Mesenchymal stem cell (in vitro differentiated cells and primary cell): Measurements from ENCODE around the gene NFKBIA.

Experiments
- DNase-seq: peaks from one replicate; pipeline ENCODE4 v3.0.0-alpha.2; 2013
- H2AFZ ChIP-seq: one replicate; pipeline ENCODE4 v1.6.1; 2013; ENCODE audit warnings: low read depth, mild to moderate bottlenecking, control low read depth, inconsistent platforms, low read length, moderate library complexity
- H2AK5ac ChIP-seq: 2 replicates; pipeline ENCODE4 v1.6.1; 2013; ENCODE audit warnings: low read length, moderate library complexity, mild to moderate bottlenecking, inconsistent platforms; ENCODE audit not compliant: severe bottlenecking
- H2BK120ac ChIP-seq: one replicate; pipeline ENCODE4 v1.6.1; 2013; ENCODE audit warnings: low read depth, mild to moderate bottlenecking, inconsistent platforms, low read length, moderate library complexity
- H2BK12ac ChIP-seq, 2 experiments: one replicate each; pipeline ENCODE4 v1.6.1; 2013; ENCODE audit warnings: inconsistent platforms in 2 of 2, low read length in 2 of 2, mild to moderate bottlenecking in 2 of 2, moderate library complexity in 2 of 2, control low read depth in 1 of 2
- H2BK15ac ChIP-seq: one replicate; pipeline ENCODE4 v1.6.1; 2013; ENCODE audit warnings: mild to moderate bottlenecking, low read depth, inconsistent platforms; ENCODE audit not compliant: poor library complexity, severe bottlenecking
- H2BK5ac ChIP-seq: 2 replicates; pipeline ENCODE4 v1.6.1; 2013; ENCODE audit warnings: low read depth, mild to moderate bottlenecking, low read length, control low read depth, inconsistent platforms; ENCODE audit not compliant: poor library complexity, severe bottlenecking
- H3K14ac ChIP-seq, 2 experiments: one replicate each; pipeline ENCODE4 v1.6.1; 2013; ENCODE audit warnings: inconsistent platforms in 2 of 2, low read length in 2 of 2, control low read depth in 1 of 2, mild to moderate bottlenecking in 1 of 2, moderate library complexity in 1 of 2
- H3K18ac ChIP-seq, 2 experiments: one replicate each; pipeline ENCODE4 v1.6.1; 2013; ENCODE audit warnings: inconsistent platforms in 2 of 2, low read length in 2 of 2, control low read depth in 1 of 2, low read depth in 1 of 2, mild to moderate bottlenecking in 1 of 2
- H3K23ac ChIP-seq, 2 experiments: one replicate each; pipeline ENCODE4 v1.6.1; 2013; ENCODE audit warnings: inconsistent platforms in 2 of 2, low read length in 2 of 2, mild to moderate bottlenecking in 2 of 2, moderate library complexity in 2 of 2, control low read depth in 1 of 2
- H3K27ac ChIP-seq: 2 replicates; pipeline ENCODE4 v1.5.1; 2013; ENCODE audit warnings: mild to moderate bottlenecking, moderate library complexity, low read length, control low read depth, inconsistent platforms; ENCODE audit not compliant: poor library complexity, severe bottlenecking
- H3K27me3 ChIP-seq, 2 experiments: 2 replicates each; pipeline versions ENCODE4 v1.6.1 to v1.7.0; 2013; ENCODE audit warnings: low read length in 2 of 2, mild to moderate bottlenecking in 2 of 2, moderate library complexity in 2 of 2, control low read depth in 1 of 2, inconsistent platforms in 1 of 2; ENCODE audit not compliant: control insufficient read depth in 1 of 2, insufficient read depth in 1 of 2
- H3K36me3 ChIP-seq, 2 experiments: 2 replicates each; pipeline versions ENCODE4 v1.6.1 to v1.7.0; 2013; ENCODE audit warnings: low read length in 2 of 2, control low read depth in 1 of 2, inconsistent platforms in 1 of 2, low read depth in 1 of 2, mild to moderate bottlenecking in 1 of 2; ENCODE audit not compliant: insufficient read depth in 2 of 2, control insufficient read depth in 1 of 2
- H3K4ac ChIP-seq, 2 experiments: one replicate each; pipeline ENCODE4 v1.6.1; 2013; ENCODE audit warnings: inconsistent platforms in 2 of 2, low read length in 2 of 2, mild to moderate bottlenecking in 2 of 2, moderate library complexity in 2 of 2, control low read depth in 1 of 2, low read depth in 1 of 2
- H3K4me1 ChIP-seq: 2 replicates; pipeline ENCODE4 v1.6.1; 2013; ENCODE audit warnings: low read depth, low read length, control low read depth; ENCODE audit not compliant: control insufficient read depth, insufficient read depth
- H3K4me2 ChIP-seq: 2 replicates; pipeline ENCODE4 v1.6.1; 2013; ENCODE audit warnings: low read length, mild to moderate bottlenecking, inconsistent platforms; ENCODE audit not compliant: poor library complexity, severe bottlenecking
- H3K4me3 ChIP-seq, 2 experiments: 2 replicates each; pipeline versions ENCODE4 v1.5.1 to v1.7.0; 2013; ENCODE audit warnings: low read length in 2 of 2, mild to moderate bottlenecking in 2 of 2, control low read depth in 1 of 2, low read depth in 1 of 2; ENCODE audit not compliant: insufficient read depth in 1 of 2
- H3K79me1 ChIP-seq: replicated peaks from 2 replicates; pipeline ENCODE4 v1.6.1; 2013; ENCODE audit warnings: mild to moderate bottlenecking, control low read depth, low read length, inconsistent platforms; ENCODE audit not compliant: poor library complexity, severe bottlenecking
- H3K9ac ChIP-seq: 2 replicates; pipeline ENCODE4 v1.7.0; 2013; ENCODE audit warnings: mild to moderate bottlenecking, low read length, moderate library complexity
- H3K9me3 ChIP-seq: 2 replicates; pipeline ENCODE4 v1.7.0; 2013; ENCODE audit warnings: mild to moderate bottlenecking, low read length; ENCODE audit not compliant: control insufficient read depth
- H4K8ac ChIP-seq: one replicate; pipeline ENCODE4 v1.6.1; 2013; ENCODE audit warnings: inconsistent platforms, mild to moderate bottlenecking, low read length, moderate library complexity
- H4K91ac ChIP-seq: one replicate; pipeline ENCODE4 v1.6.1; 2013; ENCODE audit warnings: mild to moderate bottlenecking, low read length, inconsistent platforms
- WGBS: methylation state at CpG from one replicate; pipeline ENCODE4 v1.1.7; 2013; ENCODE audit warnings: mixed read lengths; 5-methylcytosine and 5-hydroxymethylcytosine counted together

Gene NFKBIA

DNA sequence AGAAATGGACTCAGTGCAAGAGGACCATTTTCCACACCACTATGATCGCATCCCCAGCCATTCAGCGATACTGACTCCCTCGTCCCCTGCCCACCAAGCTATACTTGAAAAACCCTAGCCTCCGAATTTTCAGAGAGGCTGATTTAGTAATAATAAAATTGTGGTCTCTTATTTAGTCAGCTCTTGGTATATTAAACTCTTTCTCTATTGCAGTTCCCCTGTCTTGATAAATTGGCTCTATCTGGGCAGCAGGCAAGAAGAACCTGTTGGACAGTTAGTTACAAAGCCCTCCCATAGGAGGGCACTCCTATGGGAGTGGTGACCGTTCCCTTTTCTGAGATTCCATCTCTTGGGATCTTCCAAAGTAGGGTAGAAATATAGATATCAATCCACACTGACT, 33.6 kb downstream of the NFKBIA start:
- no peaks in the 10 kb centered on the region for H3K79me1 ChIP-seq
- H3K18ac ChIP-seq: no peak overlapping the region
- H3K27me3 ChIP-seq: no peaks in the 10 kb centered on the region
- no peak for DNase-seq
- no peak overlapping the region for H3K14ac ChIP-seq
- H3K9ac ChIP-seq: no peak overlapping the region
- H3K23ac ChIP-seq: no peak overlapping the region
- no peak overlapping the region for H3K27ac ChIP-seq
- H3K36me3 ChIP-seq: no peaks in the 10 kb centered on the region
- no peak overlapping the region for H2BK12ac ChIP-seq
- no peak overlapping the region for H3K4ac ChIP-seq
- H3K4me1 ChIP-seq: peaks cover 43% of the 10 kb centered on the region
- H2BK5ac ChIP-seq: no peak overlapping the region
- H4K91ac ChIP-seq: no peak overlapping the region
- no peak overlapping the region for H3K4me2 ChIP-seq
- H4K8ac ChIP-seq: no peak overlapping the region
- no peak overlapping the region for H2BK15ac ChIP-seq
- no peak overlapping the region for H3K4me3 ChIP-seq
- H2AFZ ChIP-seq: no peak overlapping the region
- 100% methylated on average over 1 of the region's 5 CpGs for WGBS
- H2BK120ac ChIP-seq: no peak overlapping the region
- no peaks in the 10 kb centered on the region for H3K9me3 ChIP-seq
- no peak overlapping the region for H2AK5ac ChIP-seq

DNA sequence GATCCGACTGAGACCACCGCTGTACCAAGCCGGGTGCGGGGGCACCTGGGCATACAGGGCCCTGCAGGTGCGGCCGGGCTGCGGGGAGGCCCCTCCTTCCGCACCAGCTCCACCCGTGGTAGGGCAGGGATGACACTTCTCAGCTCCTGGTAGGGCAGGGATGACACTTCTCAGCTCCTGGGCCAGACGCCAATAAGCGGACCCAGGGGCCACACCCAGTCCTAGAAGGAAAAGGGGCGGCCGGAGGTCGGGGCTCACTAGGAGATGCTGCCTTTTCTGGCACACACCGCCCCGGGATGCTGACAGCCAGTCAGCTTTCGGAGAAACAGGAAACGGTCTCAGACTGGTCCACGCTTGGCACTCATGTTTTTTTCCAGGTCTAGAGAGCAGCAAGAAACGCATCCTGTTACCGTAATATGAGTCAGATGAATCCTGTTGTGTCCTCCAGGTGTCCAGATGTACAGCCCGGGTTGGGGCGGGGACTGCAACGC, 34.8 kb downstream of the NFKBIA start:
- 94% methylated on average over 24 of the region's 24 CpGs for WGBS
- H3K4me2 ChIP-seq: no peak overlapping the region

DNA sequence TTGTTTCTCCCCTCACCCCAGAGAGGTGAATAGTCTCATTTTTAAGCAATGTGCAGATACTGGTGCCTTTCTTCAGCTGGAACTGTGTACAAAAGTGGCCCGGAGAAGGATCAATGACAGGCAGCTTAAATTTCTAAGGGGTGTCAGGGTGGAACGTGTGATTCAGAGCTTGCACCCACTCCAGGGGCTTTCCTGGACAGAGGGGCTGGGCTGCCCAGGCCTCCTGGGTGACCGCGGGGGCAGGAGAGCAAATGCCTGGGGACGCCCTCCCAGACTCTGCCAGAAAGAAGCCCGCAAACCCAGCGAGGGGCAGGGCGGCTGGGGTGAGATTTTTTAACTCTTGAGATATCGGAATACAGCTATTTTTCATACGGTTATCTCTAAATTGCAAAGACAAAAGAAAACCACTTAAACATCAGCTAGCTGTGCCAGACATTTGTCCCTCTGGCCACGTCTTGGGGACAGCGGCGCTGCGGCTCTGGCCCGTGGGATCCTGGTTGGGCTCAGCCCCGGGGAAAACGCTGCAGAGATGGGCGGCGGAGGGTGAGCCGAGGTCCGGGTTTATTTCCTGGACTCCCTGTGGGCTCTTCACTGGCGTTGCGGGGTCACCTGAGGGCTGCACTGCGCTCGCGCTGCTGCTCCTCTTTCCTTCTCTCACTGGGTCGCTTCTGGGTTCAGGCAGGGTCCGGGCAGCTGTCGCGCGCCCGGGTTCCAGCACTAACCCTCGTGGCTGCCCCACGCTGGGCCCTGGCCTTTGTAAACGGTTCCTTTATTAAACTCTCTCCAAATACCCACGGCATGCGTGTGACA, 35.8 kb downstream of the NFKBIA start:
- no peak overlapping the region for H4K8ac ChIP-seq
- H3K4me2 ChIP-seq: no peak overlapping the region
- H3K18ac ChIP-seq: no peak overlapping the region
- H2BK5ac ChIP-seq: peak overlapping the region; percentile 36
- H2BK15ac ChIP-seq: peak overlapping the region; percentile 91
- H2AFZ ChIP-seq: no peak overlapping the region
- H3K27ac ChIP-seq: peak overlapping the region; percentile 88
- no peaks in the 10 kb centered on the region for H3K9me3 ChIP-seq
- WGBS: 83% methylated on average over 37 of the region's 37 CpGs
- H2BK12ac ChIP-seq: peak overlapping the region; percentile 64 to 69
- no peak for DNase-seq
- no peak overlapping the region for H4K91ac ChIP-seq
- no peak overlapping the region for H3K4ac ChIP-seq
- H3K4me3 ChIP-seq: peak overlapping the region in 1 of 2 experiments; percentile 6
- H2BK120ac ChIP-seq: no peak overlapping the region
- peak overlapping the region; percentile 66 for H2AK5ac ChIP-seq
- peaks cover 50% of the 10 kb centered on the region for H3K4me1 ChIP-seq
- H3K9ac ChIP-seq: peak overlapping the region; percentile 32
- no peak overlapping the region for H3K23ac ChIP-seq
- no peak overlapping the region for H3K14ac ChIP-seq
- no peaks in the 10 kb centered on the region for H3K27me3 ChIP-seq
- H3K79me1 ChIP-seq: no peaks in the 10 kb centered on the region
- no peaks in the 10 kb centered on the region for H3K36me3 ChIP-seq

More for the DNA sequence above, 34.8 kb downstream of the NFKBIA start:
- Histone ChIP-seq H2AFZ (no peak overlapping the region), H3K27ac (no peak overlapping the region), H2BK5ac (no peak overlapping the region), H3K4me1 (peaks cover 48% of the 10 kb centered on the region), H2BK15ac (peak overlapping the region; percentile 20), H3K36me3 (no peaks in the 10 kb centered on the region), H3K27me3 (no peaks in the 10 kb centered on the region), H3K18ac (no peak overlapping the region), H3K9ac (no peak overlapping the region), H2AK5ac (no peak overlapping the region), H3K4me3 (no peak overlapping the region), H4K8ac (no peak overlapping the region), H3K79me1 (no peaks in the 10 kb centered on the region), H3K23ac (no peak overlapping the region), H2BK120ac (no peak overlapping the region), H2BK12ac (peak overlapping the region in 1 of 2 experiments; percentile 64), H3K14ac (no peak overlapping the region), H3K4ac (no peak overlapping the region), H3K9me3 (no peaks in the 10 kb centered on the region), H4K91ac (no peak overlapping the region)
- no peak for DNase-seq

DNA sequence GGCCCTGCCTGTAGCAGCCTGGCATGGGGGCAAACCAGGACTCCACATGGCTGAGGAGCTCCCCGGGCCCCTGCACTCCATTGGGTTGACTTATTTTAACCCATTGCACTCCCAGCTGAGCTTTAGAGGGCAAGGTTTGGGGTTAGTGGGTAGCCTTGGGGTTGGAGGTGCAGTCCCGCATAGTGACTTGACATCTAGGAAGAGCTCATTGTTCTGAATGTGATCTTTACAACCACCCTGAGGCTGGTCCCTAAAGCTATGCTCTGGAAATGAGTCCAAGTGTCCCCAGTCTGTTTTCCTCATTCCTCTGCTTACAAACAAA, 36.4 kb downstream of the NFKBIA start:
- H2BK12ac ChIP-seq: peak overlapping the region; percentile 38 to 44
- H3K9ac ChIP-seq: no peak overlapping the region
- no peaks in the 10 kb centered on the region for H3K79me1 ChIP-seq
- H2BK15ac ChIP-seq: no peak overlapping the region
- no peaks in the 10 kb centered on the region for H3K36me3 ChIP-seq
- no peak overlapping the region for H2BK120ac ChIP-seq
- no peaks in the 10 kb centered on the region for H3K9me3 ChIP-seq
- H4K8ac ChIP-seq: peak overlapping the region; percentile 88
- no peak overlapping the region for H3K4ac ChIP-seq
- H4K91ac ChIP-seq: peak overlapping the region; percentile 73
- H2BK5ac ChIP-seq: peak overlapping the region; percentile 31
- no peak overlapping the region for H3K4me2 ChIP-seq
- DNase-seq: no peak
- peak overlapping the region; percentile 88 for H3K27ac ChIP-seq
- H3K4me1 ChIP-seq: peaks cover 52% of the 10 kb centered on the region
- H2AK5ac ChIP-seq: peak overlapping the region; percentile 81
- no peak overlapping the region for H3K4me3 ChIP-seq
- H3K18ac ChIP-seq: peak overlapping the region; percentile 5 to 6
- no peak overlapping the region for H2AFZ ChIP-seq
- WGBS: 100% methylated on average over 1 of the region's 2 CpGs
- H3K27me3 ChIP-seq: no peaks in the 10 kb centered on the region
- no peak overlapping the region for H3K23ac ChIP-seq
- H3K14ac ChIP-seq: no peak overlapping the region
